Mucosa of gallbladder (tissue), 1 donor: ENCODE data around the gene TDRD1. TPM values are rescaled to one million over a fixed set of nuclear protein-coding genes. Genes with fewer than 3 reads are reported as not detected.

Source experiments
- DNase-seq: peaks from one replicate; pipeline ENCODE4 v3.0.0-alpha.2; 2020; ENCODE audit warnings: low spot score
- total RNA-seq: library from RNA; stranded (reverse); gene quantifications from one replicate; pipeline ENCODE4 v1.2.1, GENCODE V29; 2021
- donor health status: DM: no; HTN: no; CAD: no.

The TDRD1 gene
- total RNA-seq, 1 donor from 2014 or later = 2.0 TPM

DNA sequence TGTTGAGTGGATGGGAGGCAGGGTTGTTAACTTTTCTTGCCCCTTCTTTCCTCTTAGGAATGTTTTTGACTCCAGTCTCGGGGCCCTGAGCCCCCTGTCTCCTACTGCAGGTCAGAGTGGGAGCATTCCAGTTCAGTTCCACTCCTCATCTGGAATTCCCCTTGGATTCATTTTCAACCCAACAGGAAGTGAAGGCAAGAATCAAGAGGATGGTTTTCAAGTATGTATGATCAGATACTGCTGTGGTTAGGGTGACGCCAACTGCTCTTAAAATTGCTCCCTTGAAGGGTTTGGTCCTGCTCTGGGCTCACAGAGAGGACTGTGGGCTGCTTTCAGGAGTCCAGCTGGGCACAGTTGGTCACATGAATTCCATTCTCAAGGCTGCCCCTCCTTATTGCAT is 81.9 kb downstream of the TDRD1 start:
- DNase-seq = no peak

DNA sequence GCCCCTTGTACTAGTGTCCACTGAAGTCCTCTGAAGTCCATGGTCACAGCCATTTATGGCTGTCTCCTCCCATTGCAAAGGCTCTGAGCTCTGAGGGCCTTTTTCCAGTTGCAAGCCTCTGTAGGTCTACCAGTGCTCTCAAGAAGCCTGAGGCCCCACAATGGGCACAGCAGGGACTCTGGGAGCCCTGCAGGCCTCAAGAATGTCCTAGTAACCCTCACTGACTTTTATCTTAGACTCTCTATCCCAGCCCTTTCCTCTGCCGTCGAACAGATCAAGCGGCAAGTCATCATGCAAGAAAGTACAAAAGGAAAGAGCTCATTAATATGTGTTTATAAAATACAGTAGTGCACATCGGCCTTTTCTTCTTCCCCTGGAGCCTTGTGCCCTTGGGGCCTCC is 83.3 kb downstream of the TDRD1 start:
- no peak for DNase-seq

DNA sequence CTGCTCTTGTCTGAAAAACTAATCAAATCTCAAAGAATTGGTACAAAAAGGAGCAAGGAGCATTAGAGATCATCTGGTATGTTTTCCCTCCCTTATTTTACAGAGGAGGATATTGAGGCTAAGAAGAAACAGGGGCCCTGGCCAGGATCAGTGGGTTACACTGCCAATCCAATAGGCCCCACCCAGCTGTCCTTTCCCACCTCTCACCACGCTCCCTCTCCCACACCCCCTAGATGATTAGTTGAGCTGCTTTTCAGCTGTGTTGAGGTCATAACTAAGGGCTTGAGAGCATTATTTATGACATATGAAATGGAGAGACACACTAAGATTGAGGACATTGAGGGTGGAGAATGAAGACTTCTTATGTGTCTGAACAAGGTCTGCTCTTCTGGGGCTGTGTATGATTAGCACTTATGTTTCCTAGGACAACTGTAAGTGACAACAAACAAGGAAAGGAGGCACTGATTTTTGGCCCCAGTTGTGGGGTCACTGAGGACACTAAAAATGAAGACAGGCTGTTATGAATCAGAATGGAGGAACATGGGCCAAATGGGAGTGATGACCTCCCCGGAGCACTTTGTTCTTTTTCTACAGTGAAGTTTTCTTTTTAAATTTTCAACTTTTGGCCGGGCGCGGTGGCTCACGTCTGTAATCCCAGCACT is 86.4 kb downstream of the TDRD1 start:
- DNase-seq = no peak

DNA sequence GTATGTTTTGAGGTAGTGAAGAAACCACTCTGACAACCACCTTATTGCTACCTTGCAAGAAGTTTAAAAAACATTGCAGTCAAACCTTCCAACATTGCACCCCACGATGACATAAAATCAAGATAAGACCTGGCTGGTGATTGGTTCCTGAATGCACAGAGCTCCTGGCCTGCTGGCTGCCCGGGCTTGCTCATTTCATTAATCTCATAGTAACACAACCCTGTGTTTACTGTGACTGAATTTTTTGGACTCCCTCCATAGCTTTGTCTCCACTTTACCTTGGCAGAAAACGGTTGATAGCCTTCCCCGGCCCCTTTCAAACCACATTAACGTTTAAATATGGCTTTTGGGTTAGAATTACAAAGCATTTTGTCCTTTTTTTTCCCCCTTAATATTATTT is 87.4 kb downstream of the TDRD1 start:
- DNase-seq = peak; percentile 48

DNA sequence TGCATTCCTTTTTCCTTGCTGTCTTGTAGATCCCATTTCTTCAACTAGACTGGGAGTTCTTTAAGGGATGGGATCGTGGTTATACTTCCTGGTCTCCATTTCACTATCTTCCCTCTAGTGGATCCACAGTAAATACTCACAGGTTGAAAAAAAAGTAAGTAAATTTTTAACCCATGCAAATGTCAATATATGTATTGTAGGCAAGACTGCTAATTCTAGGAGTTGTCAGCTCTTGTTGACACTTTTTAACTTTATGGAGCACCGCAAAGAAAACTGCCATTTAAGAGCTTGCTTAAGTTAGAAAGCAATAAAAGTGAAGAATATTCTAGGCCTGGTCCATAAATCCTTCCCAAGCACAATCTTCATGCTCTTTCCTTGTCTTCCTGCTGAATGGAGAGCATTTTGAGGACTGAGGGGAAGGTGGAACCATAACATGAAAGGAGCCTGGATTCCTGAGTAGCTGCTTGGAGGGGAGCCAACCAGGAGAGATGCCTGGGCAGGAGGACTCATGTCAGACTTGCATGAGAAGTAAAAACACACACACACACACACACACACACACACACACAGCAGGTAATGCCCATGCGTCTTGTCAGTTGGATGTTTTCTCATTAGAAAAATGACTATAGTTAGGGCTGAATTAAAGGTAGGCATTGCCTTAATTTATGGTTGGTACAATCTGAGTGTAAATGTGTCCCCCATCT is 92.1 kb downstream of the TDRD1 start:
- peak; percentile 40 for DNase-seq

DNA sequence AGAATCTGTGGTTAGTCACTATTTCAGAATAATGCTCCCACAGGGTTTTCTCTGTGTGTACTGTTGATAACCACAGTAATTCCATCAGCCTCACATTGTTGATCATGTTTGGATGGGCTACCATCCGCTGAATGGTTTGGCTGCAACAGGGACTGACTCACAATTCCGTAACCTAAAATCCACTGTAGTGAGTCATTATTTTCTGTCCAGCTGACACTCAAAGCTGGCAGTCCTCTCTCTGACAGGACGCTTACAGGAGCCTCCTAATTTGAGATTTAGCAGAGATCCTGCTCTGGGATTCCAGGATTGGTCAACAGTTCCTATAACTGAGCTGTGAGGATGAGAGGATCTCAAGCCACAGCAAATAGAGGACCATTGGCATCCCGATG is 92.6 kb downstream of the TDRD1 start:
- peak; percentile 31 for DNase-seq

DNA sequence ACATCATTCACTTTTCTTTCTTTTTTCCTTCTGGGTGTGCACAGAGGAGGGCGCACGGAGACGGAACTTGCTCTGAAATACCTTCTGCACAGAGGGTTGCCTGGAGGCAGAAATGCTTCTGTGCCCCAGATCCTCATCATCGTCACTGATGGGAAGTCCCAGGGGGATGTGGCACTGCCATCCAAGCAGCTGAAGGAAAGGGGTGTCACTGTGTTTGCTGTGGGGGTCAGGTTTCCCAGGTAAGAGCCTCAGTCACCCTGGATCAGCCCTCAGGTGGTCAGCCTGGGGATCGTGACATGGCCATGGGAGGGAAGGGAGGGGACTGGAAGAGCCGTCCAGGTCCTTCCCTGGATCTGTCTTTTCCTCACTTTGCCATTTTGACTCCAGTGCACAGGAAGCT is 93.5 kb downstream of the TDRD1 start:
- no peak for DNase-seq

DNA sequence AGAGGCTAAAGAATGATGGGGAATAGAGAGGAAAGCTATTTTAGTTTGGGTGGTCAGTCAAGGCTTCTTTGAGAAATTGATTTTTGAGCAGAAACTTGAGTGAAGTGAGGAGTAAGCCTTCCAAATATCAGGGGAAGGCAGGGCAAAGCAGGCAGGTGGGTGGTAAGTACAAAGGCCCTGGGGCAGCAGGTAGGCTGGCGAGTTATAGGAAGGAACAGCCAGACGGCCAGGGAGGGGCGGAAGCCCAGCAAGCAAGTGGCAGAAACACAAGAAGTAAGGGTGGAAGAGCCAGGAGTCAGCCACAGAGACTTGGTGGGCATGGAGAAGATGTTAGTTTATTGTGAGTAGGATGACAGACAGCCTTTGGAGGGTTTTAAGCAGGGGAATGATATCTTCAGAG is 94.8 kb downstream of the TDRD1 start:
- DNase-seq = no peak

DNA sequence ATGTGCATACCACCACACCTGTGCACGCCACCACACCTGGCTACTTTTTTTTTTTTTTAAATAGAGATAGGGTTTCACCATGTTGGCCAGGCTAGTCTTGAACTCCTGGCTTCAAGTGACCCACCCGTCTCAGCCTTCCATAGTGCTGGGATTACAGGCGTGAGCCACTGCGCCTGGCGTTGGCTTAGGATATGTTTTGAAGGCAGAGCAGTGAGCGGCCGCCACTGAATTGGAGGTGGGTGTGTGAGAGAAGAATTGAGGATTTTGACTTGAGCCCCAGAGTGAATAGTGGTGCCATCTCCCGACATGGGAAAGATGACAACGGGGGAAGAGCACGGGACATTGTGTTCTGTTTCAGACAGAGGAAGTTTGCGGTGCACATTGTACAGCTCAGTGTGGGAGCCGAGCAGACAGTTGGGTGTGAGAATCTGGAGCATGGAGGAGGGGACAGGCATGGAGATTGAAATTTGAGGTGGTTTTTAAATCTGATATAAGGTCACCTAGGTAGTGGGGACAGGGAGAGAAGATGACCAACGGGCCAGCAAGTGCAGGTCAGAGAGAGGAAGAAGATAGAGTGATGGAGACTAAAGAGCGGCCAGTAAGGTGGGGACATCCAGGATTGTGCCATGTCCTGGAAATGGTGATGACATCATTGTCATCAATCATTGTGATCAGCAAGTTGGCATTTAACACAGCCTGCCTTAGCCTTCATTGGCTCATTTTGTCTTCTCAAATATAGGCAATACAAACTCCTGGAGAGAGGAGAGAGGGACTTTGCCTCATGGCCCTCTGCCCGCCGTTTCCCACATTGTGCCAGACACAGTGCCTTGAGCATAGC is 95.7 kb downstream of the TDRD1 start:
- DNase-seq = no peak

DNA sequence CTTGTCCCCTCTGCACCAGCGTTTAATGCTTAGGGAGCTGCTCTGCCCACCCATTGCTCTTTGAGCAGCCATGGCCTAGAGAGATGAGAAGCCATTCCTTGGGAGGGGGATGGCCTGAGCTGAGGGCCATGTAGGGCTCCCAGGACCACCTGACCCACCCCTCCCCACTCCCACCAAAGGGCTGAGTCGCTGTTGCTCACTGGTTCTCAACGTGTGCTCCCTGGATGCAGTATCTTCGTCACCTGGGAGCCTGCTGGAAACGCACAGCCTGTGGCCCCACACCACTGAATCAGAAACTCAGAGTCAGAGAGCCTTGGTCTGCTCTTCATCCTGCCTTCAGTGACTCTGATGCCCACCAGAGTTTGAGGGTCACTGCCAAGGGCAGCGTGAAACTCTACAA is 96.9 kb downstream of the TDRD1 start:
- DNase-seq = no peak

DNA sequence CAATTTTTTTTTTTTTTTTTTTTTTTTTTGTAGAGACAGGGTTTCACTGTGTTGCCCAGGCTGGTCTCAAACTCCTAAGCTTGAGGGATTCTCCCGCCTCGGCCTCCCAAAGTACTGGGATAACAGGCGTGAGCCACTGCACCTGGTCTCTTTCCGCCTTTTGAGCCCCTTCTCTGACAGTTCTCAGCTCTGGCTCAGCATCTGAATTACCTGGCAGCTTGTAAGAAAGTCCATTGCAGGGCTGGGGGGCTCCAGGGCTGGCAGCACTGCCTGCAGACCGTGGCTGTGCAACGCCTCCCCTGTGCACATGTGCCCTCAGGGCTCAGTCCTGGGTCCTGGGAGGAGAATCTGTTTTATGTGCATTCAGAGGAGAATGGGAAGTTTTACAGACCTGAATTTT is 97.5 kb downstream of the TDRD1 start:
- DNase-seq = no peak

DNA sequence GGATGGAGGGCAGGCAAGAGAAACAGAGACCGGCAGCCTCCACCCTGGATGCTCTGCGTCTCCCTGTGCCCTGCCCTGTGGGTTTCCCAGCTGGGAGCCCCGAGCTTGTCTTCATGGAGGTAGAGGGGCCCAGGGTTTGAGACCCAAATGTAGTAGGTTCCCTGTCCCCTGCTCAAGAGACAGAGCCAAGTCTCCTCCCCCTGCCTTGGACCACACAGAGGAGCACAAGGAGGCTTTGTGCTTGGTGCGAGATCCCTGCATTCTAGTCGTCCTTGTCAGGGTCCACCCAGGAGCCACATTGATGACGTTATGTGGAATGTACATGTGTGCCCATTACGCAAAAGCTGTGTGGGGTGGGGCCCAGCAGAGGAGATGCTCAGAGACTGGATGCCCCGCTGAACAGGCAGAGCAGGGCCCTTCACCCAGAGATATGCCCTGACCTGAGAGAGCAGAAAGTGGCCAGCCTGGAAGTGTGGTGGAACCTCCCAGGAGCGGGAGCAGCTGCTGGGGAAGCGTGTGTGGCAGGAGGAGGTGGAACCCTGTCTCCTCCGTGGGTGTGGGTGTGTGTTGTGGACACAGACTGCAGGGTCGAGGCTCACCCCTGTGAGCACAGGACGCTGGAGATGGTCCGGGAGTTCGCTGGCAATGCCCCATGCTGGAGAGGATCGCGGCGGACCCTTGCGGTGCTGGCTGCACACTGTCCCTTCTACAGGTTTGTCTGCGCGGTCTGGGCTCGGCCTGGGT is 99.2 kb downstream of the TDRD1 start:
- no peak for DNase-seq

DNA sequence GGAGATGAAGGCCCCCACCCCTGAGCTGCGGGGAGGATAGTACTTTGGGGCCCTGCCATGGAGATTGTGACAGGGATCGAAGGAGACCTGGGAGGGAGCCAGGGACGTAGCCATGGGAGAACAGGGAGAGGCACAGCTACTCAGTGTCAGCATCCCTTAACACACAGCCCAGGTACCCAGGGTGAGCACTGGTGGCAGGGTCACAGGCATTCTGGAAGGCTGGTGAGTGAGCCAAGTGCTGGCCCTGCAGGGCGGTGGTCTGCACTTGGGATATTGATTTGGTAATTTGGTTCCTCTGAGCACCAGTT is 99.7 kb downstream of the TDRD1 start:
- DNase-seq = no peak

DNA sequence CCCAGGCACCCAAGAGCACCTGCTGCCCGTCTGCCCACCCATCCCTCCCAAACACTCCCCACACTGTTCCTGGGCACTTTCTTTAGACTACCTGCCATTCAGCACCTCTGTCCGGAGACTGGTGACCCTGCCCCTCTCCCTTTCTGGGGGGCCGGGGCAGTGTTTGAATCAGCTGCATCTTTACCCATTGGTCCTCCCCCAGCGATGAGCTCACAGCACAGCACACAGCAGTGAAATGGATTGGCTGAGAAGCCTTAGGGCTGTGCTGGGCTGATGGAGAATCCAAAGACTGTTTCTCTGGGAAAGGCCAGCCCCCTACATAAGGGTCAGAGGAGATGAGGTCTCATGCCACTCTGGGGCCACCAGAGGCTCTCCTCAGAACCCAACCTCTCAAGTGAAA is 100.1 kb downstream of the TDRD1 start:
- DNase-seq = no peak

DNA sequence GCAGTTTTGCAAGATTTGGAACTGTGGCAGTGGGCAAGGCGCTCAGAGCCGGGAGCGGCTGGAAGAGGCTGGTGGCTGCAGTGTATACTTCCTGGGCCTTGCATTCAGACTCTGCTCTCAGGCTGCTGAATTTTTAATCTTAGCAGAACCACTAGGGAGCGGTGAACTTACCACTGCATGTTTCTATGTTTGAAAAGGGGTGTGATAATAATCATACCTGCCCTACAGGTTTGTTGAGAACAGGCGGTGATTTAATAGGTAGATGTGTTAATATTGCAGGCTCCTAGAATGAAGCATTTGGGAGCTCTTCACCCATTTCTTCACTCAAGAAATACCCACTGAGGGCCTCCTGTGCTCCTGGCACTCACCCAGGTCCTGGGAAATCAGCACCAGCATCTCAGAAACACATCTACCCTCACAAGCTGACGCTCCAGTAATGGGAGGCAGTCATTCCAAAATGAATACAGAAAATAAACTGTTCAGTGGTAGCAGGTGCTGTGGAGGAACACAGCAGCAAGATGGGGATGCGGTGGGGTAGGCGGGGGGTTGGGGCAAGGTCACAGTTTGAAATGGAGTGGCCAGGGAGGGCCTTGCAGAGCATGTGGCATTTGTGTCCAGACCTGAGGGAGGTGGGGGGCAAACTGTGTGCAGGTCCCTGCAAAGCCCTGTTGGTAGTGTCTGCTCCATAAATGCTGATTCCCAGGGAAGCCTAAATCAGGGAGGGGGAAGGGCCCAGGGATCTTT is 100.9 kb downstream of the TDRD1 start:
- no peak for DNase-seq

DNA sequence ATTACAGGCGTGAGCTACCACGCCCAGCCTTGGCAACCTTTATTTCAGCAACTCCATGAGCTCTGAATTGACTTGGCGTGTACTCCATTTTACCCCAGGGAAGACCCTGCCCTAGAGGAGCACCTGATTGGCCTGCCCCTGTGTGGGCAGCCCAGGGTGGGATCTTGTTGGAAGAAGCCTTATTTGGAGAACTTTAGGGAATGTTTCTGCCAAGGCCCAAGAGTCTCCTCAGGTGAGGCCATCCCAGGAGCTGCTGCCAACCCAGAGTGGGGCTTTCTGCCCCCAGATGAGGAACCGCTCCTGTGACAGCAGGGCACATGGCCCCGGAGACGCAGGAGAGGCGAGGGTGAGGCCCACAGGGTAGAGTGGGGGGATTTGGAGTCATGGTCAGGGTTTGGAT is 101.9 kb downstream of the TDRD1 start:
- no peak for DNase-seq

DNA sequence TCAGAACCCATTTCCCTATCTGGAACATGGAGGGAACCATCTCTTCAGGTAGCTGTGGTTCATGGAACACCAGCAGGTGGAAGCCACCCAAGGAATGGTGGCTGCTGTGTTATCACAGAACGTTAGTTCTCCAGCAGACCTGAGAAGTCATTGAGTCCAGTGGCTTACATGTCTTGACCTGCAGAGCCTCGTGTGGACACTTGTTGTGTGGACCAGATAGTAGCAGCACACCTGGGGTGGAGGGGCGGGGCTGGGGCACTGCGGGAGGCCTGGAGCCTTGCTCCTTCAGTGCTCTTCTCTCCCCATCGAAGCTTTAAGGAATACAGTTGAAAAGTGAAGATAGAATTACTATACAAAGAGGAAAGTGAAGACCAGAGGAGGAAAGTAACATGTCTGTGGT is 102.3 kb downstream of the TDRD1 start:
- no peak for DNase-seq
